ENCODE results near the gene NSUN6.
"Not testable (repeated sequence)": the region's sequence is repeated elsewhere in the genome, so short reads cannot be mapped to it uniquely, and the experiment has no call there.

Gene NSUN6

GRCh38 chr10:18607503-18608378 is 43.6 kb downstream of the NSUN6 start:
- peak; percentile 6 for DNase-seq

GRCh38 chr10:18606051-18606695 is 45.2 kb downstream of the NSUN6 start:
- no peak for DNase-seq

- DNase-seq, result no peak
Measured at GRCh38 chr10:18601321-18601720, 50.1 kb downstream of the NSUN6 start.

- DNase-seq, result no peak
Measured at GRCh38 chr10:18599392-18599791, 52.0 kb downstream of the NSUN6 start.

- DNase-seq, result no peak
Measured at GRCh38 chr10:18594574-18595156, 56.7 kb downstream of the NSUN6 start.

GRCh38 chr10:18591141-18591540 is 60.2 kb downstream of the NSUN6 start:
- DNase-seq, result not testable (repeated sequence)

GRCh38 chr10:18586637-18587036 is 64.8 kb downstream of the NSUN6 start:
- not testable (repeated sequence) for DNase-seq

- no peak for DNase-seq
Measured at GRCh38 chr10:18583575-18584270, 67.7 kb downstream of the NSUN6 start.

- DNase-seq, result no peak
Measured at GRCh38 chr10:18582803-18583202, 68.6 kb downstream of the NSUN6 start.

GRCh38 chr10:18577823-18578685 is 73.3 kb downstream of the NSUN6 start:
- no peak for DNase-seq

GRCh38 chr10:18576586-18576985 is 74.8 kb downstream of the NSUN6 start:
- DNase-seq, result no peak

- no peak for DNase-seq
Measured at GRCh38 chr10:18572959-18573561, 78.3 kb downstream of the NSUN6 start.

- no peak for DNase-seq
Measured at GRCh38 chr10:18571780-18572179, 79.6 kb downstream of the NSUN6 start.

GRCh38 chr10:18571076-18571475 is 80.3 kb downstream of the NSUN6 start:
- DNase-seq, result no peak

GRCh38 chr10:18570386-18570785 is 81.0 kb downstream of the NSUN6 start:
- DNase-seq, result not testable (repeated sequence)

- no peak for DNase-seq
Measured at GRCh38 chr10:18567343-18567856, 84.0 kb downstream of the NSUN6 start.

- DNase-seq, result no peak
Measured at GRCh38 chr10:18566177-18566576, 85.2 kb downstream of the NSUN6 start.

- no peak for DNase-seq
Measured at GRCh38 chr10:18565006-18565405, 86.4 kb downstream of the NSUN6 start.

GRCh38 chr10:18563003-18563726 is 88.2 kb downstream of the NSUN6 start:
- no peak for DNase-seq

- no peak for DNase-seq
Measured at GRCh38 chr10:18561861-18562551, 89.4 kb downstream of the NSUN6 start.

All from stimulated activated CD4-positive, alpha-beta T cell treated with anti-CD3 and anti-CD28 coated beads, Interleukin-4, amount 100 ng/mL, for 24 hours (primary cell).